Cardiac muscle cell (in vitro differentiated cells and primary cell): ENCODE data around the gene GPR78. TPM values are rescaled to one million over a fixed set of nuclear protein-coding genes. Genes with fewer than 3 reads are reported as not detected.

Experiments
- DNase-seq, 2 donors: peaks; one replicate each; pipeline versions ENCODE4 v3.0.0 to v3.0.0-alpha.2; 2010 to 2017; ENCODE audit warnings: low read depth in 1 of 2, low spot score in 1 of 2
- H3K27ac ChIP-seq: fragments of 200-600 bp; sonication (generic); 2 replicates; pipeline ENCODE4 v1.5.1; 2016
- H3K27me3 ChIP-seq: fragments of 200-600 bp; sonication (generic); 2 replicates; pipeline ENCODE4 v1.6.0; 2016; ENCODE audit warnings: control low read depth
- H3K36me3 ChIP-seq: fragments of 200-600 bp; sonication (generic); 2 replicates; pipeline ENCODE4 v1.5.1; 2016; ENCODE audit warnings: control low read depth
- H3K4me1 ChIP-seq: fragments of 200-600 bp; sonication (generic); 2 replicates; pipeline ENCODE4 v1.8.1; 2017; ENCODE audit warnings: low read depth, mild to moderate bottlenecking, mixed run types
- H3K4me3 ChIP-seq: fragments of 200-600 bp; sonication (generic); 2 replicates; pipeline ENCODE4 v1.5.1; 2016; ENCODE audit warnings: mild to moderate bottlenecking
- H3K9me3 ChIP-seq: fragments of 200-600 bp; sonication (generic); 2 replicates; pipeline ENCODE4 v1.5.1; 2017; ENCODE audit warnings: low read depth, mild to moderate bottlenecking, control low read depth
- polyA plus RNA-seq: library from polyadenylated mRNA; unstranded; fragments of >200 nt; fragmentation: Nextera tagmentation; extraction: Ambion mirVana; gene quantifications from 2 replicates; pipeline ENCODE4 v1.2.1, GENCODE V29; 2016
- total RNA-seq: library from RNA; depleted of rRNA; stranded (reverse); fragments of >200 nt; gene quantifications from 2 replicates; pipeline ENCODE4 v1.2.3, GENCODE V29; 2016
- TF ChIP-seq, protein P1 (sequence below): IDR thresholded peaks from 2 replicates; pipeline ENCODE4 v1.5.1; 2012; ENCODE audit warnings: low read depth, mild to moderate bottlenecking, low read length

Gene GPR78
- total and polyA plus RNA-seq, 2 experiments from 2014 or later, result 0.13 to 0.63 TPM

DNA sequence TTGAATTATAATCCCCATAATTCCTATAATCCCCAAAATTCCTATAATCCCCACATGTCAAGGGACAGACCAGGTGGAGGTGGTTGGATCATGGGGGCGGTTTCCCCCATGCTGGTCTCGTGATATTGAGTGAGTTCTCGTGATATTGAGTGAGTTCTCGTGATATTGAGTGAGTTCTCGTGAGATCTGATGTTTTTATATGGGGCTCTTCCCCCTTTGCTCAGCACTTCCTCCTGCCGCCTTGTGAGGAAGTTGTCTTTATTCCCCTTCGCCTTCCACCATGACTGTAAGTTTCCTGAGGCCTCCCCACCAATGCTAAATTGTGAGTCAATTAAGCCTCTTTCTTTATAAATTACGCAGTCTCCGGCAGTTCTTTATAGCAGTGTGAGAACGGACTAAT lies 36.6 kb upstream of the GPR78 start:
- Histone ChIP-seq H3K27ac (no peak overlapping the region), H3K4me3 (no peak overlapping the region), H3K9me3 (no peaks in the 10 kb centered on the region), H3K27me3 (no peaks in the 10 kb centered on the region), H3K36me3 (no peaks in the 10 kb centered on the region), H3K4me1 (no peaks in the 10 kb centered on the region)
- TF ChIP-seq, protein P1, sequence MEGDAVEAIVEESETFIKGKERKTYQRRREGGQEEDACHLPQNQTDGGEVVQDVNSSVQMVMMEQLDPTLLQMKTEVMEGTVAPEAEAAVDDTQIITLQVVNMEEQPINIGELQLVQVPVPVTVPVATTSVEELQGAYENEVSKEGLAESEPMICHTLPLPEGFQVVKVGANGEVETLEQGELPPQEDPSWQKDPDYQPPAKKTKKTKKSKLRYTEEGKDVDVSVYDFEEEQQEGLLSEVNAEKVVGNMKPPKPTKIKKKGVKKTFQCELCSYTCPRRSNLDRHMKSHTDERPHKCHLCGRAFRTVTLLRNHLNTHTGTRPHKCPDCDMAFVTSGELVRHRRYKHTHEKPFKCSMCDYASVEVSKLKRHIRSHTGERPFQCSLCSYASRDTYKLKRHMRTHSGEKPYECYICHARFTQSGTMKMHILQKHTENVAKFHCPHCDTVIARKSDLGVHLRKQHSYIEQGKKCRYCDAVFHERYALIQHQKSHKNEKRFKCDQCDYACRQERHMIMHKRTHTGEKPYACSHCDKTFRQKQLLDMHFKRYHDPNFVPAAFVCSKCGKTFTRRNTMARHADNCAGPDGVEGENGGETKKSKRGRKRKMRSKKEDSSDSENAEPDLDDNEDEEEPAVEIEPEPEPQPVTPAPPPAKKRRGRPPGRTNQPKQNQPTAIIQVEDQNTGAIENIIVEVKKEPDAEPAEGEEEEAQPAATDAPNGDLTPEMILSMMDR, result no peak
- DNase-seq, result no peak

DNA sequence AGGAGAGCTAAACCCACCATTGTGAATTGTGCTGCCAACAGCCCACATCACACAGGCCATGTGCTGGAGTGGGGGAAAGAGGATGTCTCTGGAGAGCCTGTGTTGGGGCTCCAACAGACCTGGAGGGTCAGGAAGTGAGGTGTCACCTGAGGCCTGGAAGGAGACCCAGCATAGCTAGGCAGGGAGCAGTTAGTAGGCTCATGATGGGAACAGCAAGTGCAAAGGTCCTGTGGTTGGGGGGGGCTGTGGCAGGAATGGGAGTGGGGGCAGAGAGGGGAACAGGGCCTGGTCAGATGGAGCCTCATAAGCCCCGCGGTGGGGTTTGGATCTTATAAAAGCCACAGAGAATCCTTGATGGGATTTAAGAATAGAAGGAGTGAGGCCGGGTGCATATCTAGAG lies 35.9 kb upstream of the GPR78 start:
- Histone ChIP-seq H3K4me1 (no peaks in the 10 kb centered on the region), H3K27me3 (no peaks in the 10 kb centered on the region), H3K36me3 (no peaks in the 10 kb centered on the region), H3K27ac (no peak overlapping the region), H3K4me3 (no peak overlapping the region), H3K9me3 (no peaks in the 10 kb centered on the region)
- DNase-seq, result no peak
- TF ChIP-seq, protein P1, result no peak

DNA sequence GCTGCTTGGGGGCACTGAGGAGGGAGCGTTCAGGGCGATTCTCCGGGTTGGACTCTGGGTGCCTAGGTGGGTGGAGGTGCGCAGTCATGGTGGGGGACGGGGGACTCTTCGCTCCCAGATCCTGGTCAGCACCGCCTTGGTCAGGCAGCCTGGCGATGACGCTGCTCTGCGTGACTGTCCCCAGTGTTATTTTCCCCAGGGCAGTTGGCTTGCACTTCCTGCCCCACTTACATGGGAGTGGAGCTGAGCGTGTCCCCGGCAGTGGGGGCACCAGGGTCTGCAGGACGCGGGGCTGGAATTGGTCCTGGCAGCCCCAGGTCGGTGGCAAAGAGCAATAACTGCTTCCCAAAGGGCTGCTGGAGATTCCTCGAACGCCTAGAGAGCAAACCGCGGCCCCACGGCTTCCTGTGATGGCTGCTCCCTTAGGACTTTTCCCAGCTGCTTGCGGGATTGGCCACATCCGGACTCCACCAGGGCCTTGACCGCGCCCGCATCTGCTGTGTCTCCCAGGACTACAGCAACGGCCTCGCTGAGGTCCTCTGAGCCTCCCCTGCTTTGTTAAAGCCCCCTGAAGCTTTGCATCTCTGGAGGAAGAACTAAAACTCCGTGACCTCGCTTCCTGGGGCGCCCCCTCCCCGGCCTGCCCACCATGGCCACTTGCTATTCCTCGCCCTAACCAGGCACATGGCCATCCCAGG lies 35.3 kb upstream of the GPR78 start:
- no peaks in the 10 kb centered on the region for H3K27me3 ChIP-seq
- H3K36me3 ChIP-seq, result no peaks in the 10 kb centered on the region
- no peaks in the 10 kb centered on the region for H3K9me3 ChIP-seq
- peak in 1 of 2 donors; percentile 73 for DNase-seq
- no peak overlapping the region for H3K27ac ChIP-seq
- H3K4me3 ChIP-seq, result no peak overlapping the region
- no peaks in the 10 kb centered on the region for H3K4me1 ChIP-seq
- TF ChIP-seq, protein P1, result no peak

GRCh38 chr4:8545439-8545765 lies 34.8 kb upstream of the GPR78 start:
- H3K4me3 ChIP-seq, result no peak overlapping the region
- no peaks in the 10 kb centered on the region for H3K4me1 ChIP-seq
- no peaks in the 10 kb centered on the region for H3K9me3 ChIP-seq
- TF ChIP-seq, protein P1, result no peak
- H3K27ac ChIP-seq, result no peak overlapping the region
- H3K27me3 ChIP-seq, result no peaks in the 10 kb centered on the region
- no peak for DNase-seq
- no peaks in the 10 kb centered on the region for H3K36me3 ChIP-seq

GRCh38 chr4:8546766-8547107 lies 33.5 kb upstream of the GPR78 start:
- no peak overlapping the region for H3K4me3 ChIP-seq

More at GRCh38 chr4:8546766-8547107, 33.5 kb upstream of the GPR78 start:
- H3K9me3 ChIP-seq, result no peaks in the 10 kb centered on the region
- H3K36me3 ChIP-seq, result no peaks in the 10 kb centered on the region
- no peaks in the 10 kb centered on the region for H3K27me3 ChIP-seq
- TF ChIP-seq, protein P1, result no peak
- H3K4me1 ChIP-seq, result no peaks in the 10 kb centered on the region
- DNase-seq, result no peak
- H3K27ac ChIP-seq, result no peak overlapping the region
